HL-60 (cell line): ENCODE results near the gene SULT2B1.

Source experiments
- CTCF ChIP-seq: IDR thresholded peaks from one replicate; pipeline ENCODE4 v1.5.1; 2011; ENCODE audit warnings: low read length, control low read depth, inconsistent platforms; ENCODE audit not compliant: insufficient read depth
- REST ChIP-seq: IDR thresholded peaks from 2 replicates; pipeline ENCODE4 v1.6.1; 2012; ENCODE audit warnings: low read depth; ENCODE audit not compliant: insufficient replicate concordance
- SPI1 ChIP-seq: IDR thresholded peaks from 2 replicates; pipeline ENCODE4 v1.6.1; 2012; ENCODE audit warnings: low read depth, mild to moderate bottlenecking, borderline replicate concordance

- TF ChIP-seq CTCF (no peak), REST (no peak), SPI1 (no peak)
These were observed 47.2 kb downstream of the SULT2B1 start for GRCh38 chr19:48598996-48599700.
